H9 (cell line): Measurements from ENCODE around the gene PTPN7. TPM values are rescaled to one million over a fixed set of nuclear protein-coding genes. Genes with fewer than 3 reads are reported as not detected.
A peak's percentile ranks its signal among the peaks of the same experiment; 100 is the strongest.

Experiments used
- DNase-seq: peaks from one replicate; pipeline ENCODE4 v3.0.0-alpha.2; 2017
- H2AFZ ChIP-seq: one replicate; pipeline ENCODE4 v1.6.1; 2013; ENCODE audit warnings: mild to moderate bottlenecking, low read length, control low read depth, moderate library complexity
- H2AK5ac ChIP-seq: 2 replicates; pipeline ENCODE4 v1.6.1; 2013; ENCODE audit warnings: low read length, control low read depth, mixed read lengths; ENCODE audit not compliant: insufficient read length
- H2BK120ac ChIP-seq: one replicate; pipeline ENCODE4 v1.6.1; 2013; ENCODE audit warnings: low read depth, mild to moderate bottlenecking, low read length, control low read depth, inconsistent platforms; ENCODE audit not compliant: poor library complexity, severe bottlenecking
- H2BK12ac ChIP-seq: 2 replicates; pipeline ENCODE4 v1.6.1; 2013; ENCODE audit warnings: low read length, control low read depth, mixed read lengths, low read depth; ENCODE audit not compliant: insufficient read length
- H2BK15ac ChIP-seq: 2 replicates; pipeline ENCODE4 v1.6.1; 2013; ENCODE audit warnings: low read depth, low read length, control low read depth
- H2BK20ac ChIP-seq: one replicate; pipeline ENCODE4 v1.6.1; 2013; ENCODE audit warnings: low read depth, mild to moderate bottlenecking, low read length, control low read depth, inconsistent platforms; ENCODE audit not compliant: poor library complexity, severe bottlenecking
- H2BK5ac ChIP-seq: 2 replicates; pipeline ENCODE4 v1.6.1; 2013; ENCODE audit warnings: low read length, control low read depth, mixed read lengths; ENCODE audit not compliant: insufficient read length
- H3K14ac ChIP-seq: 2 replicates; pipeline ENCODE4 v1.6.1; 2013; ENCODE audit warnings: low read length, control low read depth; ENCODE audit not compliant: insufficient read depth
- H3K18ac ChIP-seq: 2 replicates; pipeline ENCODE4 v1.6.1; 2013; ENCODE audit warnings: low read depth, mild to moderate bottlenecking, mixed read lengths, low read length, control low read depth; ENCODE audit not compliant: insufficient read length
- H3K23ac ChIP-seq: 2 replicates; pipeline ENCODE4 v1.6.1; 2013; ENCODE audit warnings: low read length, control low read depth, mixed read lengths, low read depth; ENCODE audit not compliant: insufficient read length
- H3K23me2 ChIP-seq: 2 replicates; pipeline ENCODE4 v1.6.1; 2013; ENCODE audit warnings: low read depth, mild to moderate bottlenecking, mixed read lengths, low read length, control low read depth; ENCODE audit not compliant: insufficient read length, poor library complexity, severe bottlenecking
- H3K27ac ChIP-seq: 2 replicates; pipeline ENCODE4 v1.5.1; 2013; ENCODE audit warnings: low read length, control low read depth, mixed read lengths, low read depth; ENCODE audit not compliant: insufficient read length
- H3K27me3 ChIP-seq: 2 replicates; pipeline ENCODE4 v1.6.1; 2013; ENCODE audit warnings: low read length, control low read depth, inconsistent platforms; ENCODE audit not compliant: insufficient read depth
- H3K4ac ChIP-seq: 2 replicates; pipeline ENCODE4 v1.6.1; 2013; ENCODE audit warnings: low read depth, mild to moderate bottlenecking, control low read depth, inconsistent platforms, low read length, moderate library complexity
- H3K4me1 ChIP-seq: 2 replicates; pipeline ENCODE4 v1.6.1; 2013; ENCODE audit warnings: low read length, control low read depth, inconsistent platforms; ENCODE audit not compliant: insufficient read depth
- H3K4me2 ChIP-seq: 2 replicates; pipeline ENCODE4 v1.6.1; 2013; ENCODE audit warnings: low read length, control low read depth, mixed read lengths; ENCODE audit not compliant: insufficient read length, insufficient read depth
- H3K56ac ChIP-seq: 2 replicates; pipeline ENCODE4 v1.6.1; 2013; ENCODE audit warnings: low read depth, mild to moderate bottlenecking, mixed read lengths, low read length, control low read depth; ENCODE audit not compliant: insufficient read length
- H3K79me1 ChIP-seq: 2 replicates; pipeline ENCODE4 v1.6.1; 2013; ENCODE audit warnings: low read depth, mild to moderate bottlenecking, moderate library complexity, low read length, control low read depth, inconsistent platforms; ENCODE audit not compliant: insufficient read depth, poor library complexity, severe bottlenecking
- H3K79me2 ChIP-seq: 2 replicates; pipeline ENCODE4 v1.6.1; 2013; ENCODE audit warnings: low read length, control low read depth, inconsistent platforms; ENCODE audit not compliant: insufficient read depth
- H3K9ac ChIP-seq: 2 replicates; pipeline ENCODE4 v1.6.1; 2013; ENCODE audit warnings: low read length, control low read depth, mixed read lengths; ENCODE audit not compliant: insufficient read length; ENCODE audit errors: extremely low read depth
- H3K9me3 ChIP-seq: one replicate; pipeline ENCODE4 v1.6.1; 2013; ENCODE audit warnings: low read depth, low read length, inconsistent platforms; ENCODE audit not compliant: control insufficient read depth
- H3T11ph ChIP-seq: one replicate; pipeline ENCODE4 v1.6.1; 2013; ENCODE audit warnings: mild to moderate bottlenecking, low read length, control low read depth, inconsistent platforms
- H4K20me1 ChIP-seq: one replicate; pipeline ENCODE4 v1.6.1; 2013; ENCODE audit not compliant: control insufficient read depth, insufficient read length, insufficient read depth
- H4K5ac ChIP-seq: 2 replicates; pipeline ENCODE4 v1.6.1; 2013; ENCODE audit warnings: low read depth, mild to moderate bottlenecking, mixed read lengths, low read length, control low read depth; ENCODE audit not compliant: insufficient read length
- H4K8ac ChIP-seq: replicated peaks from 2 replicates; pipeline ENCODE4 v1.6.1; 2013; ENCODE audit warnings: low read length, control low read depth, mixed read lengths, low read depth; ENCODE audit not compliant: insufficient read length
- H4K91ac ChIP-seq: 2 replicates; pipeline ENCODE4 v1.6.1; 2013; ENCODE audit warnings: low read depth, mild to moderate bottlenecking, moderate library complexity, mixed read lengths, low read length, control low read depth; ENCODE audit not compliant: insufficient read length
- H3K27ac Mint-ChIP-seq, 3 experiments: 2 replicates in 2 of 3; 3 replicates in 1 of 3; pipeline ENCODE4 v1.8.0; 2020 to 2021; ENCODE audit warnings: mixed read lengths in 3 of 3, mild to moderate bottlenecking in 1 of 3, moderate library complexity in 1 of 3
- H3K27me3 Mint-ChIP-seq: 2 replicates; pipeline ENCODE4 v1.8.0; 2021; ENCODE audit warnings: low read depth, mild to moderate bottlenecking, moderate library complexity, mixed read lengths
- H3K36me3 Mint-ChIP-seq, 3 experiments: 2 replicates in 2 of 3; 3 replicates in 1 of 3; pipeline ENCODE4 v1.8.0; 2020 to 2021; ENCODE audit warnings: low read depth in 3 of 3, mixed read lengths in 3 of 3; ENCODE audit not compliant: insufficient read depth in 1 of 3
- H3K4me1 Mint-ChIP-seq, 2 experiments: 2 replicates each; pipeline ENCODE4 v1.8.0; 2020; ENCODE audit warnings: mixed read lengths in 2 of 2
- H3K4me3 Mint-ChIP-seq, 2 experiments: 2 replicates in 1 of 2; 3 replicates in 1 of 2; pipeline ENCODE4 v1.8.0; 2020 to 2021; ENCODE audit warnings: mild to moderate bottlenecking in 2 of 2, mixed read lengths in 2 of 2, moderate library complexity in 1 of 2
- H3K9me3 Mint-ChIP-seq, 2 experiments: 2 replicates in 1 of 2; 3 replicates in 1 of 2; pipeline ENCODE4 v1.8.0; 2020; ENCODE audit warnings: mild to moderate bottlenecking in 2 of 2, mixed read lengths in 2 of 2, moderate library complexity in 1 of 2
- CTCF ChIP-seq: fragments of 200-600 bp; sonication (generic); conservative IDR thresholded peaks from 3 replicates; pipeline ENCODE4 v1.8.0; 2021; ENCODE audit warnings: antibody characterized with exemption, mild to moderate bottlenecking
- WGBS: extraction: QIAGEN DNeasy Blood & Tissue Kit; methylation state at CpG from one replicate; pipeline ENCODE4 v1.1.7; 2013; ENCODE audit warnings: missing lambda C conversion rate, low lambda C conversion rate, mixed read lengths; ENCODE audit not compliant: insufficient read length; ENCODE audit errors: extremely low coverage; 5-methylcytosine and 5-hydroxymethylcytosine counted together
- total RNA-seq: library from RNA; stranded (reverse); gene quantifications from 2 replicates; pipeline ENCODE4 v1.2.1, GENCODE V29; 2021

Gene PTPN7
- total RNA-seq, 1 experiment from 2014 or later, result 0.72 TPM

DNA sequence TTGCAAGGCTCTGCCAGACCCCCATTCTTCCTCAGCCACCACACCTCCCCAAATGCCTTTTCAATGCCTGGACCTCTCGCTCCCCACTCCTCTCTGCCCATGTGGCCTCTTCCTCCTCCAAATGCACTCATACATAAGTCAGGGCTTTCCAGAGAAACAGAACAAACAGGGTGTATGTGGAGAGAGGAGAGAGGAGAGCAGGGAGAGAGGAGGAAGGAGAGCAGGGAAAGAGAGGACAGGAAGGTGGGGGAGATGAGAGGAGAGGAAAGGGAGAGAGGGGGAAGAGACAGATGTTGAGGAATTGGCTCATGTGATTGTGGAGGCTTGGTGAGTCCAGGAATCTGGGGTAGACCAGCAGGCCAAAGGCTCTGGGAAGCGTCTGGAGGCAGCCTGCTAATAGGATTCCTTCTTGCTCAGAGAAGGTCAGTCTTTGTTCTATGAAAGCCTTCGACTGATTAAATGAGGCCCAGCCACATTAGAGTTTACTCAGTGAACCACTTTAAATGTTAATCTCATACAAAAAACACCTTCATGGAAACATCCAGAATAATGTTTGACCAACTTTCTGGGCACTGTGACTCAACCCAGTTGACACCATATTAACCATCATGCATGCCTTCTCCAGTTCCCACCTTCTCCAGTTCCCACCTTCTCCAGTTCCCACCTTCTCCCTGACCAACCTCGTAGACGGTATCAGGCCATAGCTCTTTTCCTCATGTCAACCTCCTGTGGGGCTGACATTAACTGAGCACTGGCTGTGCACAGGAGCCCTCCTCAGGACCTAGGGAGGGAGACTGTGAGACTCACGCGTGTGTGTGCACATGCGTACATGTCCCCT is 21.9 kb upstream of the PTPN7 start:
- no peak overlapping the region for H3K4me2 ChIP-seq
- H2BK5ac ChIP-seq, result no peak overlapping the region
- no peaks in the 10 kb centered on the region for H3K79me1 ChIP-seq
- H3K9me3 ChIP-seq, result no peaks in the 10 kb centered on the region
- Mint-ChIP-seq H3K4me1 (peaks cover 12 to 18% of the 10 kb centered on the region in 2 experiments), H3K27me3 (peaks cover 8% of the 10 kb centered on the region), H3K36me3 (no peaks in the 10 kb centered on the region), H3K4me3 (no peak overlapping the region), H3K9me3 (no peaks in the 10 kb centered on the region; a peak in 1 of 5 replicates), H3K27ac (peak overlapping the region in 2 of 3 experiments; percentile 20 to 75; a peak in 2 of 7 replicates)
- no peaks in the 10 kb centered on the region for H3K27me3 ChIP-seq
- no peak overlapping the region for H3K56ac ChIP-seq
- H2AK5ac ChIP-seq, result no peak overlapping the region
- H2BK15ac ChIP-seq, result no peak overlapping the region
- TF ChIP-seq CTCF, result no peak
- H3K4me1 ChIP-seq, result peaks cover 3% of the 10 kb centered on the region; the same call in 1 of the 2 replicates
- WGBS, result no CpG with 5 or more reads among the region's 8 CpGs
- no peaks in the 10 kb centered on the region for H3K23me2 ChIP-seq
- H3K4ac ChIP-seq, result no peak overlapping the region
- no peak overlapping the region for H4K5ac ChIP-seq
- H2BK120ac ChIP-seq, result no peak overlapping the region
- no peak overlapping the region for H3K23ac ChIP-seq
- H2BK12ac ChIP-seq, result no peak overlapping the region
- no peak overlapping the region for H3K9ac ChIP-seq
- H3K18ac ChIP-seq, result no peak overlapping the region
- no peak overlapping the region for H3K27ac ChIP-seq
- no peak overlapping the region for H4K8ac ChIP-seq
- H4K91ac ChIP-seq, result no peak overlapping the region
- H3T11ph ChIP-seq, result no peak overlapping the region
- H2BK20ac ChIP-seq, result no peak overlapping the region
- H3K79me2 ChIP-seq, result no peaks in the 10 kb centered on the region
- no peak for DNase-seq
- no peak overlapping the region for H2AFZ ChIP-seq
- no peaks in the 10 kb centered on the region for H4K20me1 ChIP-seq
- H3K14ac ChIP-seq, result no peak overlapping the region; the same call in 1 of the 2 replicates
